Skeletal muscle cell (primary cell): ENCODE measurements around the gene ANKRD61.
"Not testable (repeated sequence)": the region's sequence is repeated elsewhere in the genome, so short reads cannot be mapped to it uniquely, and the experiment has no call there.

Source experiments
- DNase-seq: peaks from one replicate; pipeline ENCODE4 v3.0.0-alpha.2; 2010; ENCODE audit warnings: low read depth
- H3K4me3 ChIP-seq: 2 replicates; pipeline ENCODE4 v1.5.1; 2011; ENCODE audit warnings: low read depth, mild to moderate bottlenecking, control low read depth, low read length, moderate library complexity

The ANKRD61 gene

DNA sequence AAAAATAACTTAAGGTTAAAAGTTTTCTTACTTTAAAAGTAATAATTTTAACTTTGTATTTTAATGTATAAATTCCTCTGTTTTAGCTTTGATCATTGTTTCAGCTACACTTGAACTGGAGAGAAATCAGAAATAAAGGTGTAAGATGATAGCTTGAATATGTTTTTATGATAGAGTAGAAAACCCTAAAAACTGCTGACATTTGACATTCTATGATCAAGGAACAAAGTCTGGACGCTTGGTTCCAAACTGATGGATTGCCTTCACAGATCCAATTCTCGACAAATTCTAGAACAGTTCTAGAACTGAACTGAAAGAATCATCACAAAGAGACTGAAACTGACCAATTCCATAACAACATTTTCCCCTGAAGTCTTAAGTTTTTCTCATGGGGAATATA, at the start of gene ANKRD61:
TSS of gene ANKRD61 (plus strand) at position 389 of the 400 bp plus-strand sequence. CDS start at position 389, 0 bp downstream.
- DNase-seq: no peak
- no peak within 1 kb of the TSS for H3K4me3 ChIP-seq

DNA sequence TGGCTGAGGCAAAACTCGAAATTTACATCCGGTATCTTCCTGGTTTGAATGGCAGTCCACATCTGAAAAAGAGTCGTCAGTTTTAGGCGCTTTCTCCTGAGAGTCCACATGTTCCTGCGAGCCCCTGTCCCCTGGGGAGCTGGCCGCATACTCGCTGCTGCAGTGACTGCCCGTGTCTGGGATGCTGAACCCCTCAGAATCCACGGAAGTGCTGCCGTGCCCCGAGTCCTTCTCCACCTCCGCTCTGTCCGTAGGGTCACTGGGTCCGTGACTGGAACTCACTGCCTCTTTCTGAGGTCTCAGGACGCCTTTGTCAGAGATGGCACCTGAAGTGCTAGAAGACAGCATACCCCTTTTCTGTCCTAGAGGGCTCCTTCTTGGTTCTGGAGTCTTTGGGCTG, 44.1 kb upstream of the ANKRD61 start:
- not testable (repeated sequence) for DNase-seq

DNA sequence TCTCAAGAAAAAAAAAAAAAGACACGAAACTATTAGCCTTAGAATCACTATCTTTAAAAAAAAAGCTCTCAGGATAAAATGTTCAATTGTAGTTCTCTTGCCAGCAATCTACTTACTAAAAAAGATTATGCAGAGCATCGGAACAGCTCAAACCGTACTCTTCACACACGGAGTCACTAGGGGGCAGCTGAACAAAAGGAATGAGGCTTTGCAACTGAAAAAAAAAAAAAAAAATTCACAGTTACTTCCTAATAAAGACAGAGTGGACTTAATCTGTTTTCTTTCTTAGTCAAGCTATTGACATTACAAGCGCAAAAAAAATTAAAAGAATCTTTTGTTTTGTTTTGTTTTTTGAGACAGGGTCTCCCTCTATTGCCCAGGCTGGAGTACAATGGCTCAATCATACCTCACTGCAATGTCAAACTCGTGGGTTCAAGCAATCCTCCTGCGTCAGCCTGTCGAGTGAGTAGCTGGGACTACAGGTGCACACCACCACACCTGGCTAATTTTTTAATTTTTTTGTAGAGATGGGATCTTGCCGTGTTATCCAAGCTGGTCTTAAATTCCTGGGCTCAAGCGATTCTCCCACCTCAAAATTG, 33.9 kb upstream of the ANKRD61 start:
- no peak for DNase-seq
- no peak overlapping the region for H3K4me3 ChIP-seq

More for the DNA sequence above, 44.1 kb upstream of the ANKRD61 start:
- H3K4me3 ChIP-seq: not testable (repeated sequence)

DNA sequence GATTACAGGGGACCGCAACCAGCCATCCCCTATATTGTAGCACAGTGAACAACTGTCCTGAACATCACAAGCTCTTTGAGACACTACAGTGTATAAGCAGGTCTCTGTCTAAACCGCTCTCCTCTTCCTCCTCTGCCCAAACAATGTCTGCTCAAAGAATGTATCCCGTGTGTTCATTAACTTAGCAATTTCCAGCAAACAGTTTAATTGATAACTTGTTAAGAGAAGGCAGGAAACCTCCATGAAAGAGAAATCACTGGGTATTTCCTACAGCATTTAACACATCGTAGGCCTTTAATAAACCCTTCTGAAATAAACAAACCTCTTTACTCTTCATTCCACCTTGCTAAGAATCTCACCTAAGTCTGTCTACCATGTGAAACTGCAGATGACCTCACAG, 23.8 kb upstream of the ANKRD61 start:
- H3K4me3 ChIP-seq: no peak overlapping the region
- DNase-seq: no peak

DNA sequence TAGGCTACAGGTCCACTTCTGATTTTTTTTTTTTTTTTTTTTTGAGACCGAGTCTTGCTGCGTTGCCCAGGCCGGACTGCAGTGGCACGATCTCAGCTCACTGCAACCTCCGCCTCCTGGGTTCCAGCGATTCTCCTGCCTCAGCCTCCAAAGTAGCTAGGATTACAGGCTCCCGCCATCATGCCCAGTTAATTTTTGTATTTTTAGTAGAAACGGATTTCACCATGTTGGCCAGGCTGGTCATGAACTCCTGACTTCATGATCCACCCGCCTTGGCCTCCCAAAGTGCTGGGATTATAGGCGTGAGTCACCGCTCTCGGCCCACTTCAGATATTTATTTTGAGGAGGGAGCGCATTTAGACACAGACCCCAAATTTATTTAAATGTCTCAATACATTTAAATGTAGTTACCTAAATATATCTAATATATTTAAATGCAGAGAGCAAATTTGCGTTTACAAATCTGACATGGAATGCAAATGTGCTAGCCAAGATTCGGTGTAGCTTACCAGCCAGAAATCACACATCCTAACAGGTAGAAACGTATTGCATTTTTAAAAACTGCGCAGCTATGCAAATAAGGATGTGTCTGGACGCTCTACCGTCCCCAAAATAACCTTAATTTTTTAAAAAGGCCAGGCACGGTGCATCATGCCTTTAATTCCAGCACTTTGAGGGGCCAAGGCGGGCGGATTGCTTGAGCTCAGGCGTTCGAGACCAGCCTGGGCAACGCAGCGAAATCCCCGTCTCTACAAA, 23.2 kb upstream of the ANKRD61 start:
- DNase-seq: not testable (repeated sequence)
- peak overlapping the region; percentile 91 for H3K4me3 ChIP-seq

GRCh38 chr7:6008668-6009611, 22.2 kb upstream of the ANKRD61 start, which contains the start of the genes AIMP2 and PMS2:
Gene AIMP2, plus strand, starts transcription at chr7:6009272. Its CDS starts 92 bp downstream, at chr7:6009364.
Gene PMS2, minus strand, starts transcription at chr7:6009049. Its CDS starts 30 bp downstream, at chr7:6009019.
- peak within 1 kb of the TSS; percentile 91 for H3K4me3 ChIP-seq
- peak; percentile 91 for DNase-seq

DNA sequence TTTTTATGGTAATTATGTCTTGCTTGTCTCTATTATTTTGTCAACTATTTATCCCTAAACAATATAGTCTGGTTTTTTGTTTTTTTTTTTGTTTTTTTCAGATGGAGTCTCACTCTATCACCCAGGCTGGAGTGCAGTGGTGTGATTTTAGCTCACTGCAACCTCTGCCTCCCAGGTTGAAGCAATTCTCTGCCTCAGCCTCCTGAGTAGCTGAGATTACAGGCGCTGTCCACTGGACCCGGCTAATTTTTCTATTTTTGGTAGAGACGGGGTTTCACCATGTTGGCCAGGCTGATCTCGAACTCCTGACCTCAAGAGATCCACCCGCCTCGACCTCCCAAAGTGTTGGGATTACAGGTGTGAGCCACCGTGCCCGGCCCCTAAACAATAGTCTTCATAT, 20.8 kb upstream of the ANKRD61 start:
- H3K4me3 ChIP-seq: peak overlapping the region; percentile 91
- DNase-seq: not testable (repeated sequence)

DNA sequence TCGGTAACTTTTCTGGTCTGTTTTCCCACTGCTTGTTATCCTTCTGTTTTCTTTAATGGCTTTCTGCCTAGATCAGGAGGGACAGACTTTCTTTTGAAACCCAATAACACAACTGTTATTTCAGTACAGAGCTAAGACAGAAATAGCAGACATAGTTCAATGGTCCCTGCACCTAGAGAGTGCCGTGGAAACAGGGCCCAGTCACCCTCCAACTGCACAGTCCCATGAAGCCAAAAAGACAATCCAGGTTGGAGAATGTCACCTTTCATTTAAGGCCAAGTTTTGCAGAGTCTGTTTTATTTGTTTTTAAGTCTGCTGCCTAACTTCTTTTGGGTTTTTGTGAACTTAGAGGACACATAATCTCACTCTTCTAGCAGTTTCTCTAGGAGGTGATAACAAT, 19.6 kb upstream of the ANKRD61 start:
- no peak for DNase-seq
- no peak overlapping the region for H3K4me3 ChIP-seq

DNA sequence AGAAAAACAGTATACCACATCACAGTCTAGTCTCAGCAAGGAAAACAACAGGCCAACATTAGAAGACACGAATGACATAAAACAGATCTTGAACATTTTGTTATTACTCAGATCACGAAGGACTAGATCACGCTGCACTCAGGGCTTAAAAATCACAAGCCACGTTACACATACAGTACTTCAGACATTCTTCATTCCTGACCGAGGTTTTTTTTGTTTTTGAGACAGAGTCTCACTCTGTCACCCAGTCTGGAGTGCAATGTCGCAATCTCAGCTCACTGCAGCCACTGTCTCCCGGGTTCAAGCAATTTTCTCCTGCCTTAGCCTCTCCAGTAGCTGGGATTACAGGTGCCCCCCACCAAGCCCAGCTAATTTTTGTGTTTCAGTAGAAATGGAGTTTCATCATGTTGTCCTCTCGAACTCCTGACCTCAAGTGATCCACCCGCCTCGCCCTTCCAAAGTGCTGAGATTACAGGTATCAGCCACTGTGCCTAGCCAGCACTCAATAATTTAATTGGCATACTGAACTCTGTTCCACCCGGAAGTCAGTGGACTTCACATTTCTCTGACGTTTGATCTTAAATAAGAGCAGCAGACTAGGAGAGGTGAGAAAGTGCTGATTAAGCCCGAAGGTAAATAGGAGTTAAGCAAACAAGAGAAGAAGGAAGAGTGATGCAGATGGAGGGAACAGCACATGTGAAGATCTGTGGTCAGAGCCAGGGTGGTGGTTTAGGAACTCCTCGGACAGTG, 18.6 kb upstream of the ANKRD61 start:
- no peak overlapping the region for H3K4me3 ChIP-seq
- no peak for DNase-seq

- no peak overlapping the region for H3K4me3 ChIP-seq
- DNase-seq: peak; percentile 99
These were observed 15.1 kb upstream of the ANKRD61 start for GRCh38 chr7:6015917-6016652.

GRCh38 chr7:6016653-6016966, 14.6 kb upstream of the ANKRD61 start:
- DNase-seq: no peak
- H3K4me3 ChIP-seq: no peak overlapping the region

GRCh38 chr7:6020371-6021286, 10.5 kb upstream of the ANKRD61 start:
- DNase-seq: no peak
- no peak overlapping the region for H3K4me3 ChIP-seq

GRCh38 chr7:6022707-6023106, 8.5 kb upstream of the ANKRD61 start:
- H3K4me3 ChIP-seq: no peak overlapping the region
- DNase-seq: no peak

- DNase-seq: no peak
- H3K4me3 ChIP-seq: no peak overlapping the region
These were observed 7.2 kb upstream of the ANKRD61 start for GRCh38 chr7:6023974-6024435.

GRCh38 chr7:6026011-6026819, 5.0 kb upstream of the ANKRD61 start:
- no peak for DNase-seq
- no peak overlapping the region for H3K4me3 ChIP-seq

GRCh38 chr7:6026820-6027311, 4.3 kb upstream of the ANKRD61 start:
- no peak for DNase-seq
- H3K4me3 ChIP-seq: no peak overlapping the region
